Fibroblast of skin of left quadriceps (primary cell): ENCODE measurements around the gene SLC25A21.
A peak's percentile ranks its signal among the peaks of the same experiment; 100 is the strongest.
"Not testable (repeated sequence)": the region's sequence is repeated elsewhere in the genome, so short reads cannot be mapped to it uniquely, and the experiment has no call there.

Source experiments
- DNase-seq, 2 experiments: peaks; one replicate each; pipeline ENCODE4 v3.0.0-alpha.2; 2013; ENCODE audit warnings: low read depth in 2 of 2

SLC25A21 gene

DNA sequence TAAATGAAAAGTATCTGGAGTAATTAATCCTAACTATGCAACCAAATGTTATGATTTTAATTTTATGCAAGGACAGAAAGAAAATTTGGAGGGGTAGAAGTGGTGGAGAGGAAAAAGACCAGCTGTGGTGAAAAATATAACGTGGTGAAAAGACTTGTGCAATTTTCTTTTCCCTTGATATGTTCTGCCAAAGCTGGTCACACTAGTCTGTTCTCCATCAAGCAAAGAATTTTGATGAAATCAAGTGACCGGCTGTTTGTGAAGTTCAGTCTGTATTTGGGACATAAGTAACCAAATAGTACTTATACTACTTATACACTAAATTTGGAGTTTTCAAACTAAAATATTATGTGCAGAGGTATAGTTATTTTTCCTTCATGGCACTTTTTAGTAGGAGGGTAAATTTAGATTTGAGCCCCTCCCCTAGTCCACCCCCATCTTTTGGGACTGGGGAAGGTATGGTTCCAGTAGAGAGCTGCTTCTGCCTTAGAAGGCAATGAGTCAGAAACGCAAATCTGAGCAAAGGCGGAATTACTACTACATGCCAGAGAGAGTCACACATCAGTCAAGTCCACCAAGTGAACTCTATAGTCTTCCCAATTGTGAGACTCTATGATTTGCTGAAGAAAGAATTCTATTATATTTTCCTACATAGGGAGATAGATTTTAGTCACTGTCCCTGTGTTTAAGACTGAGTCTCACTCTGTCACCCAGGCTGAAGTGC lies 229.7 kb downstream of the SLC25A21 start:
- no peak for DNase-seq

DNA sequence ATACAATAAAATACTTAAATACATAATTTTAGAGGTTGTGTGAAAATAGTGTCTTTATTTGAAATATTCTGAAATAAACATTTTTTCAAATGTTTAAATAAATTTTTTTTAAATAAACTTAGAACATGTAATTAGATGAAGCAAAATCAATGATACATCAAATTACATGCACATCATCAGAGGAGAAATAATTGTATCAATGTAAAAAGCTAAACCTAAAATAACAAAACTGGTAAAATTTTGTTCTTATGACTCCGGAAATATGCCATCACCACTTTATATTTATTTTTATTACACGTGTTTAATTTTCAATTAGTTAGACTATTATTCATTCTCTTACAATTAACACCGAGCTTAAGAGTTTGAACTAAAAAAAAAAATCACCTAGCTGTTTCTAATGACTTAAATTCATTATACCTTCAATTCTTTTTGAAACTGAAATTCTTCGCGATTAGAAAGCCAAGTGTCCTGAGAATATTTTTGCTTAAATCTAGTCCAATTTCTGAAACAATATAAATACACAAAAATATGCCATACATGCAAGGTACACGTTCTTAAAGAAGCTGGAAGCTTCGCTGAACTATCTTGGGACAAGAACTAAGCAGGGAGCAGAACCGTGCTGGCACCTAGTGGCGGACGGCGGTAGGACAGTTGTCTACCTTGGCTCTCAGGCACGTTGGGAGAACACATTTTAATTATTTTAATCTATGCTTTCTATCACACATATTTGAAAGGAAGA lies 230.5 kb downstream of the SLC25A21 start:
- peak; percentile 14 to 20 for DNase-seq

DNA sequence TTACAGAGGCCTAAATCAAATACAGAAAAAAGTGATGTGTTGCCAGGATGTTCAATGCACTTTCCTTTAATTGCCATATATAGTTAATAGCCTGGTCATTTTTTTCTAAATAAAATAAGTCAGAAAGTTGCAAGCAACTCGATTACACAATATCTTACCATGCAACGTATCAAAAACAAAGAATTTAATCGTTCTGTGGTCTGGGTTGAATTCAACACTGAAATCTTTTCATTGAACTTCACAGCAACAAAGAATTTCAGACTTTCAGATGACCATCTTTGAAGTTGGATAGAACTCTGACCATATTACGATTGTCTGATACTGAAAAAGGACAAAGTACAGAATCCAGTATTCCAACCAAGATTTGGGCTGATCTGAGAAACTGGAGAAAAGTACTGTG lies 231.9 kb downstream of the SLC25A21 start:
- no peak for DNase-seq

DNA sequence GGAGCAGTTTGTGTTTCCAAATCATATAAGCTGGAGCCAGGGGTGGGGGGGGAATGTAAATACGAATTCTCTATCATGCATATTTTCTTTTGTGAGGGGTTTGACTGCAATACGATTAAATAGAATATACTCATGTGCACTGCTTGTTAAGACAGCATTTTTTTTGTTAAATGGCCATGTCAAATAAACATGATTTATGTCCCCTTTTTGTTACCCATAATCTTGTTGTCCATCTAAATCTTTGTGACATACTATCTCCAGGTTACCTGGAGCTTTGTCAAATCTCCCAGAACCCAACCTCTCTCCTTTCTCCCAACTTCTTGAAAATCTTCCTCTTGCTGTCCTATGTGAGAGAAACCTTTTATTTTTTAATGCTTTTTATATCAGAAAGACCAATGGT lies 233.1 kb downstream of the SLC25A21 start:
- DNase-seq: no peak

DNA sequence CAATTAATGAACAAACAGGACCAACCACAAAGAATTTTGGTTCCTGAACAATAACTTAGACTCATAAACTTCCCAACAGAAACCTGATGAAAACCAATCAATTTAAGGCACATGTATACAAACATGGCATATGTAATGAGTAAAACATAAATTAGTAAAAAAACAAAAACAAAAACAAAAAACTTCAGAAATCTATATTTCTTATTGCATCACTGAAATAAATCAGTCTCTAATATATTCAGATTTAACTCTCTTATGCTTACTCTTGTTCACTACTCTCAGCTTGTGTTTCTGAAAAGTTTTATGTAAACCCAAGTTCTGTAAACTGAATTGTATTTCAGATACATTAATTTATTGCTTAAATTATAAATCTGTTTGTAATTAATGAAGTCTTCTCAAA lies 233.7 kb downstream of the SLC25A21 start:
- no peak for DNase-seq

DNA sequence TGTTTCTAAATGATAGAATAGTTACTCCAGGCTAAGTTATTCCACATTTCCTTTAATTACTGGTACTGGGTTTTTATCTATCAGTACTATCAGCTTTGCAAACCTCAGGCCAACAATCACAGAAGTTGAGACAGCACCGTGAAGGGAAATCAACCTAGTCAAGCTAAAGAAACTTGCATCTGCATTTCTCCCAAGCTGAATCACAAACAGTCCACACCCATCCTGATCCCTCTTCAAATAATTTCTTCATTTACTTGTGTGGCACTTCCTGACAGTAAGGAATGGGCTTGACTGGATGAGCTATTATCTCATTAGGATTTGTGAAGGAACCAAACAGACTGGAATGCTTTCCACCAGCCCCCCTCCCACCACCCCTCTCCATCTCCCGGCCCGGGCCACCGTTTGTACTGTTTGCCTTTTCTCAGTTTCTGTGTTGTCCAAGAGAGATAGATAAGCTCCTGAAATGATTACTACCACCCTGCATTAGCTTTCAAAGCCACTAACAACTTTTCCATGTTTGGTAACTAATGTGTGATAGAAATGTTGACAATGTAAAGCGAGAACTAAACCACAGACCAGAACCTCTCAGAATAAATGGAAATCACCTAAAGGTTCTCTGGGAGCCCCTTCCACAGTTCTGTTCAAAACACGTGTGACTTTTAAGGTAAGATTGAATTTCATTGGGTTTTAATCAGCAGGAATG lies 236.3 kb downstream of the SLC25A21 start:
- no peak for DNase-seq

DNA sequence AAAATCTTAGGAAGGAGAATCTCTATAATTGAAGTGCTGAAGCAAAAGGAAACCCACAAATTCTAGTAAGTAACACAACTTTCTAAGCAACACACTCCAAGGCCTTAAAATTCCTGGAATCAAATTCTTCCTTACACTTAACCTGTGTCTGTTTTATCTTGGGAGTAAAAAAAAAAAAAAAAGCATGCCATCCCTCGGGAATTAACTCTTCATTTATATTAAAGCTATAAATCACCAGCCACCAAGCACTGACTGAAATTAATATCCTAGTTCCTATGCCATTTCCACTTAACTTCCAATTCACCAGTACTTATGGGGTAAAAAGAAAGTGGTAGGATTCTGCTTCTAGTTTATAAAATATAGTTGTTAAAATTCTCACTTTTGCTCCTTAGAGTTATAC lies 238.1 kb downstream of the SLC25A21 start:
- no peak for DNase-seq

DNA sequence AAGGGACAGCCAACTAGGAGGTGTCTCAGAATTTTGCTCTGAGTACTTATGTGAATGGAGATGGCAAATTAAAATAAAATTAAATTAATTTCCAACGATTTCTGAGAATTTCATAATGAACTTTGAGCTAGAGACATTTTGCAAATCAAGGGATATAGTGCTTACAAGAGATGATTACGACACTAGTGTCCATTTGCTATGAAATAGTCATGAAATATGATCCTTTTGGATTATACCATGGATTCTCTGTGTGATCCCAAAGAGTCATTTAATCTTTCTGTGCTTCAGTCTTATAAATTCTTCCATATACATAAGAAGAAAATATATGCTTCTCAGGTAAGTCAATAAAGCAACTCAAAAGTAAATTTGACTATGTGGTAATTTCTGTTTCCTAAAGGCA lies 240.6 kb downstream of the SLC25A21 start:
- DNase-seq: no peak

DNA sequence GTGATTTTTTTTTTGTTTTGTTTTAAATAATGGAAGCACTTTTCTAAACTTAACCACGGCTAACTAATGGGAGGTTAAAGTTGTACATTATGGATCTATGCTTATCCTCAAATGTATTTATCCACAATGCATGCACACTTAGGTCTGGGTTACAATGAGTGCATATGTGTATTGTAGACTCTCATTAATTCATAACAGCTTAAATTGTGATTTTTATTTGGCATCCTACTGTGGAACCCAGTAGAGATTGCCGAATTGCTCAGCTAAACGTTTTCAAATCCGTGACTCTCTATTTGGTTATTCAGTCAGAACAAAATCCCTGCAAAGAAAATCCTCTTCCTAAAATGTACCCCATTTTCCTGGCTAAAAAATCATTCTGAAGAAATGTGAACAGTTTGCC lies 244.0 kb downstream of the SLC25A21 start:
- no peak for DNase-seq

DNA sequence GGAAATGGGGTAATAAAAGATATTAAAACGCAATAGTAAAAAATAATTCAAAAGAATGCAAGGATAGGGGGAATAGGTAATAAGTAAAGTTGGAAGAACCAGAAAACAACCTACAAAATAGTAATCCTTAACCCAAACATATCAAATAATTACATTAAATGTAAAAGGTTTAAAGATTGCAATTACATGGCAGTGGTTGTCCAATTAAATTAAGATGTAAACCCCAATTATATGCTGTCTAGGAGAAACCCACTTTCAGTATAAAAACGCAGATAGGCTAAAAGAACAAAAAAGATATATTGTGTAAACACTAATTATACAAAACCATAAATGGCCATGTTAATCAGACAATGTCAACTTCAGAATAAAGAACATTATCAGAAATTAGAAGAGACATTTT lies 247.3 kb downstream of the SLC25A21 start:
- no peak for DNase-seq

DNA sequence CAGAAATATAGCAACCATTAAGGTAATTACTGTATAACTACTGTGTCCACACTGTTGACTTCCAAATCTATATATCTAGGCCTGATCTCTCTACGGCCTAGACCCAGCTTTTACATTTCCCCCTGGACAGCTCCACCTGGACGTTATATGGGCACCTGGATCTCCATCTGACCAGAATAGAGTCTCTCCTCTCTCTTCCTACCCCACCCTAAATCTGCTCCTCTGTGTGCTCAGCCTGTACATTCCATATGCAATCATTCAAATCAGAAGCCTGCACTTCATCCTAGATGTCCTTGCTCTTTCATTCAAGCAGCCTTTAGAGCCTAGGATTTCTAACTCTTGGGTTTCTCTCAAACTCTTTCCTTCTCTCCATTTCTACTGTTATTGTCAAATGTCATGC lies 255.7 kb downstream of the SLC25A21 start:
- DNase-seq: no peak

DNA sequence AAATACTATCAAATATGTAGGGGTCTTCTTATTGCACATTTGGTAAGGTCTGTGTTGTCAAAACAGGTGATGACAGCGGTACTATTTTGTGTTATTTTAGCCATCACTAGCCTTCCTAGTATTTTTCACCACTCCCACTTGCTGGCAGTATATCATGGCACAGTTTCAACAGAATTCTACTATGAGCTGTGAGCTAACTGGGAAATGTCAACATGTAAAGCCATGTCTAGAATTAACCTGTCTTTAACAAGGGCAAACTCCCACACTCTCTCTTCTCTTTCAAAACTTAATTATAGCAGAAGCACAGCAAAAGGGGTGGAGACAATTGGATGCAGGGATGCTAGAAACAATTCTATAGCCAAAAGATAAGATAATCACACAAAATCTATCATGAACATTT lies 257.3 kb downstream of the SLC25A21 start:
- no peak for DNase-seq

DNA sequence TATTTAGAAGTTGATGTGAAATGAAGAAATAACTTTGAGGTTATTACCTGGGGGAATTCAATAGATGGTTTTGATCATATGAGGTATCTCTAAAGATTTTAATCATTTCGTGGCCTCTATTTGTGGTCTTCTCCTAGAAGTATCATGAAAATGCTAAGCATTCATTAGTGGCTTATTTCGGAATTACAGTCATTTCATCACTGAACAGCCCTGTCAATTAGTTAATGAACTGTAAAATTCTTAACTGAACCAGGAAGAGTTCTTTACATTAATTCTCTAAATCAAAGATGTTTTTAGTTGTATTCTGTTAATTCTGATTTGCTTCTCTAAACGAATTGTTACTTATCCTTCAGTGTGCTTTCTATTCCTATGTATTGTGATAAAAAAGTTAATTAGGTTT lies 261.8 kb downstream of the SLC25A21 start:
- no peak for DNase-seq

DNA sequence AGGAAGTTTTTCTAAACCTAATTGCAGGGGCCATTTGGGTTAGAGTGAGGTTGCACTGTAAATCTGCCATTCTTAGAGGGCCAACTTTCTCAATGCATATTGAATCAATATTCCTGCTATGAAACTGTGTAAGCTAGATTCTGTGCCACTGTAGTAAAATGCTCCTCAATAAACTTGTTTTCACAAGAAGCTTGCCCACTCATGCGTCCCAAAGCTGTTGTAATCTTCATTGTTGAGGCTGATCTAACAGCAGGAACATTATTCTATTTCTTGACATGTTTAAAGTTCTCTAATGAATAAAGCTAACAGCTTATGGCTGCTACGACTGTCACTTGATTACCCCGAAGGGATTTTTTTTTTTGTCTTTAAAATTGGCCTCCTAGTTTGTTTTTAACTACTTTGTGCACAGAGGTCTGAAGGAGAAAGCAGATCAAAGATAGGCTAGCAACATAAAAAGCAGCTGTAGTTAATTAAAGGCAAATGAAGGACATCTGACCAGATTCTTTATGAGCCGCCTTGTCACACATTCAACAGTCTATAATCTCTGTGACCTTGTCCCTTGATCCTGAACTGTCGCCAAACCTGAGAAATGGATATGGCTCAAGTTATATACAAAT lies 267.0 kb downstream of the SLC25A21 start:
- no peak for DNase-seq

DNA sequence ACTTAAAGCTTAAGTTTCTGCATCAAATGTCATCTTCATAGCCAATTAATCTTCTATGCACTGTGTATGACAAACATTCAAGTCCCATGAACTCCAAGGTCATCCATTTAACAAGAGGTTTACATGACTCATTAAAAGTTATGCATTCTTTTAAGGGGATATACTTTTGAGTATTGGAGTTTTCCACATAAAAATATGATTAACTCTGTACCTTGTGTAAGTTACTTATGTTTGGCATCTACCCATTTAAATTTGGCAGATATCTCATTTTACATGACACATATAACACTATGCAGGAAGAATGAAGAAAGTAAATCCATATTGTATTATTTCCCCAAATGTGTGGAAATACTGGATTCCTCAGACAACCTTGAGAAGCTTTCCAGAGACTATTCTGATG lies 270.5 kb downstream of the SLC25A21 start:
- DNase-seq: no peak

DNA sequence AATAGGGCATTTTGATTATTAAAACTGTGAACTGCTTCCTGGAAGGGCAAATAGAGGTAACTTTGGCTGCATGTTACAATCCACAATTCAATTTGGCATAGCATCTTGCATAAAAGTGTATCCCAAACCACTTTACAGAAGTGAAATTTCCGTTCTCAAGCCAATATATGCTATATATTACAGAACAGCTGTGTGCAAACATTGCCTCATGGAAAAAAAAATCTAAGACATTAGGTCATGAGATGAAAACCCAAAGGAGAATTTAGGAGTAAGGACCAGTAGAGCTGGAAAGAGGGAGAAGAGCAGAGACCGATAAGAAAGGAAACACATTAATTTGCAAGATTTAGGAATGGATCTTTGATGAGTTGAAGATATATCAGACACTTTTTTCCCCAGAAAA lies 271.6 kb downstream of the SLC25A21 start:
- DNase-seq: no peak

DNA sequence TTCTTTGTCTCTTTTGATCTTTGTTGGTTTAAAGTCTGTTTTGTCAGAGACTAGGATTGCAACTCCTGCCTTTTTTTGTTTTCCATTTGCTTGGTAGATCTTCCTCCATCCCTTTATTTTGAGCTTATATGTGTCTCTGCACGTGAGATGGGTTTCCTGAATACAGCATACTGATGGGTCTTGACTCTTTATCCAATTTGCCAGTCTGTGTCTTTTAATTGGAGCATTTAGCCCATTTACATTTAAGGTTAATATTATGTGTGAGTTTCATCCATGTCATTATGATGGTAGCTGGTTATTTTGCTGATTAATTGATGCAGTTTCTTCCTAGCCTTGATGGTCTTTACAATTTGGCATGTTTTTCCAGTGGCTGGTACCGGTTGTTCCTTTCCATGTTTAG lies 276.1 kb downstream of the SLC25A21 start:
- not testable (repeated sequence) for DNase-seq

DNA sequence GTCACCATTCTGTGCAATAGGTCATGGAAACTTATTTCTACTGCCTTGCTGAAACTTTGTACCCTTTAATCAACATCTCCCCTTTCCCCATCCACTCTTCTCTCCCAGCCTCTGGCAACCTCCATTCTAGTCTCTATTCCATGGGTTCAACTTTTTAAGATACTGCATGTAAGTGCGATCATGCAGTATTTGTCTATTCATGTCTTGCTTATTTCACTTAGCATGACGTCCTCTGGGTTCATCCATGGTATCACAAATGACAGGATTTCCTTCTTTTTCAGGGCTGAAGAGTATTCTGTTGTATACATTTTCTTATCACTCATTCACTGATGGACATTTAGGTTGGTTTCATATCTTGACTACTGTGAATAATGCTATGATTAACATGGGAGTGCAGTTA lies 288.4 kb downstream of the SLC25A21 start:
- DNase-seq: no peak

DNA sequence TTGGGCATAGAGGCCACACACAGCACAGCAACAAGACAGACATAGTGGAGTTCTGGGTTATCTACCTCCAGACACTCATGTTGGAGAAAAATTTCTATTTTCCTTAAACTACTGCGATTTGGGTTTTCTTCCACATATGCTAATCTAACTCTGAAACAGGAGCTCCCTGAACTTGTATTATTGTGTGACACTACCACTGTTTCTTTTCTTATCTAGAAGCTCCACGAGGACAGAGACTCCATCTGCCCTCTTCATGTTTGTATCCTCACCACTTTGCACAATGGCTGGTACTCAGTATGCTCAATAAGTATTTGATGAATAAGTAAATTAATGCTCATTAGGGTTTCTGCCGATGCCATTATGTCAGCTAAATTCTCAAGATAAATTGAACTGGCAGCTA lies 292.1 kb downstream of the SLC25A21 start:
- no peak for DNase-seq

DNA sequence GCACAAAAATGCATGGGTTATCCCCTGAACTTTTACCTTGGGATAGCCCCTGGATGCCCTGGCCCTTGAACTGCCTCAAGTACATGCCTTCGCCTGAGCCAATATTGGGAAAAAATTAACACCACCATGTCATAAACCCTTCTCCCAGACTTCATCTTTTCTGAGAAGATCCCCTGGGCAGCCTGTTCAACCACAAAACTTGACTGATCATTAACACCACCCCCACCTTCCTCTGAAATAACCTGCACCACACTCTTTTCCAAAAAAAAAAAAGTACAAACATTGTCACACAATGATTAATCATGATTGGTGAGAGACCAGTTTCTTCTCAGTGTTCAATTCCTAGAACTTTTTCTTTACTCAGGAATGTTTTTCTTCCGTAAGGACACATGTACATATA lies 292.8 kb downstream of the SLC25A21 start:
- DNase-seq: no peak

DNA sequence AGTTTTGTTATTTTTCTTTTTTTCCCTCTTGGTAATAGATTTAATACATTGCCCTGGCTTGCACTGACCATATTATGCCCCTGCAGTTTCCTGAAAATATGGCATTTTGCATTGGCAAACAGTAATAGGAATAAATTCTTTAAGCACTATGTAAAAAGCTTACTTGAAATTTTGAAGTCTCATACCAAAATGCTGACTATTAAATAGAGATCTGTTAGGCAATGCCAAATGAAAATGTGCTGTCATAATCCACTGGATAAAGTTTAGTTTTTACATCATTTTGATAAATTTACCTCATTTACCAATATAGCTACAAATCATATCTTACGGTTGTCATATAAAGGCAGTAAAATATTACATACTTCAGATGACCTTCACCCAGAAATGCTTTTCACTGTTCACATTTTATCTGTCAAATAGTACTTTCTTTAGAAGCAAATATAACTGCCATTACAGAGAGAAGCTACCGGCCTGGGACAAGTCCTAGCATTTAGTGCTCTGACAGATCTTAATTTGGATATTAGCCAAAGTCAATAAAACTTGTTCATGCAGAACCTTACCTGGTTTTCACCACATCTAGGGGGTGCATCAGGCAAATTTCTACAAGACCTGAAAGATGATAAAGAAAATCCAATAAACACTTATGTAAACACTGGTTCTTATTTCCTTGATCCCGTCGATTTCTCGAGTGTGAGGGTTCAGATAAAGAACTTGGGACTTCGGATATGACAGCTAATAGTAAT lies 297.8 kb downstream of the SLC25A21 start:
- no peak for DNase-seq

DNA sequence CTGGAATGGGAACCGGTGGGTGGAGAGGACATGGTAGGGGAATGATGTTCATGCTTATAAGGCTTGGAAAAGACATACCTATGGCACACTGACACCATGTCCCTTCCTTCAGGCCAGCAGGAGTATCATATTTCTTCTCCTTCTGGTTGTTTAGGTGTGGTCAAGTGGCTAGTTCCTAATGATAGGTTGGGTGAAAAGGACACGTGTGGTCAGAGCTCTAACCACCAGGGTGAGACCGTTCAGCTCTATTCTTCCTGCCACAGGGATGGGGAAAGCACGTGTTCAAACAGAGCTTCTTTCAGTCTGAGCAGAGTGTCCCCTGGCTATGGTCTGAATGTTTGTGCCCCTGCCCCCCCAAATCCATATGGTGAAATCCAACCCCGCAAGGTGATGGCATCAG lies 301.6 kb downstream of the SLC25A21 start:
- DNase-seq: no peak
